GM21367 (cell line): ENCODE data around the gene HKDC1.
"Not testable (repeated sequence)": the region's sequence is repeated elsewhere in the genome, so short reads cannot be mapped to it uniquely, and the experiment has no call there.

ENCODE experiments used
- ATAC-seq: cut with Tn5 transposase; IDR thresholded peaks from one replicate; pipeline ENCODE4 v1.9.1; 2021; ENCODE audit not compliant: unreplicated experiment

The HKDC1 gene

GRCh38 chr10:69275444-69275843, 55.3 kb downstream of the HKDC1 start:
- no peak for ATAC-seq

GRCh38 chr10:69276503-69276902, 56.4 kb downstream of the HKDC1 start:
- no peak for ATAC-seq

GRCh38 chr10:69278446-69278963, 58.4 kb downstream of the HKDC1 start, which contains the start of gene HK1:
HK1 (plus strand) TSS chr10:69278496.
- no peak for ATAC-seq

- ATAC-seq: no peak
Measured at GRCh38 chr10:69279110-69279509, 59.0 kb downstream of the HKDC1 start.

GRCh38 chr10:69281507-69282413, 61.6 kb downstream of the HKDC1 start:
- ATAC-seq: no peak

- not testable (repeated sequence) for ATAC-seq
Measured at GRCh38 chr10:69284402-69284801, 64.3 kb downstream of the HKDC1 start.

GRCh38 chr10:69285699-69286098, 65.6 kb downstream of the HKDC1 start:
- ATAC-seq: no peak

- no peak for ATAC-seq
Measured at GRCh38 chr10:69287181-69287580, 67.0 kb downstream of the HKDC1 start.

- ATAC-seq: no peak
Measured at GRCh38 chr10:69290993-69291392, 70.9 kb downstream of the HKDC1 start.

- ATAC-seq: no peak
Measured at GRCh38 chr10:69292459-69292858, 72.3 kb downstream of the HKDC1 start.

GRCh38 chr10:69295027-69295636, 75.0 kb downstream of the HKDC1 start:
- no peak for ATAC-seq

GRCh38 chr10:69303632-69304051, 83.5 kb downstream of the HKDC1 start:
- no peak for ATAC-seq

GRCh38 chr10:69306421-69306820, 86.3 kb downstream of the HKDC1 start:
- ATAC-seq: no peak

- ATAC-seq: no peak
Measured at GRCh38 chr10:69307434-69307833, 87.3 kb downstream of the HKDC1 start.

- not testable (repeated sequence) for ATAC-seq
Measured at GRCh38 chr10:69308304-69308703, 88.2 kb downstream of the HKDC1 start.

GRCh38 chr10:69311309-69311708, 91.2 kb downstream of the HKDC1 start:
- ATAC-seq: no peak

- no peak for ATAC-seq
Measured at GRCh38 chr10:69312528-69312927, 92.4 kb downstream of the HKDC1 start.

- no peak for ATAC-seq
Measured at GRCh38 chr10:69315100-69315542, 95.0 kb downstream of the HKDC1 start.

- no peak for ATAC-seq
Measured at GRCh38 chr10:69315610-69316312, 95.6 kb downstream of the HKDC1 start.

GRCh38 chr10:69316313-69317059, 96.4 kb downstream of the HKDC1 start:
- ATAC-seq: no peak
